Mesothelial cell of epicardium (in vitro differentiated cells): ENCODE data around the gene KLF7. TPM values are rescaled to one million over a fixed set of nuclear protein-coding genes. Genes with fewer than 3 reads are reported as not detected.

Experiments
- DNase-seq, 2 experiments: peaks; one replicate each; pipeline ENCODE4 v3.0.0; 2021; ENCODE audit warnings: low spot score in 2 of 2; ENCODE audit not compliant: unreplicated experiment in 2 of 2
- H3K27ac Mint-ChIP-seq: 2 replicates; pipeline ENCODE4 v1.8.0; 2021; ENCODE audit warnings: mixed read lengths
- H3K27me3 Mint-ChIP-seq: 2 replicates; pipeline ENCODE4 v1.8.0; 2021; ENCODE audit warnings: low read depth, mixed read lengths
- H3K36me3 Mint-ChIP-seq: 2 replicates; pipeline ENCODE4 v1.8.0; 2021; ENCODE audit warnings: mixed read lengths
- H3K4me1 Mint-ChIP-seq: 2 replicates; pipeline ENCODE4 v1.8.0; 2021; ENCODE audit warnings: mixed read lengths
- H3K4me3 Mint-ChIP-seq: 2 replicates; pipeline ENCODE4 v1.8.0; 2021; ENCODE audit warnings: mild to moderate bottlenecking, moderate library complexity, mixed read lengths
- H3K9me3 Mint-ChIP-seq: 2 replicates; pipeline ENCODE4 v1.8.0; 2021; ENCODE audit warnings: mixed read lengths
- total RNA-seq: library from RNA; stranded (reverse); gene quantifications from 3 replicates; pipeline ENCODE4 v1.2.1, GENCODE V29; 2021
- TF ChIP-seq, protein P1 (sequence below): fragments of 200-600 bp; sonication (generic); IDR thresholded peaks from one replicate; pipeline ENCODE4 v1.5.0; 2021; ENCODE audit warnings: antibody characterized with exemption; ENCODE audit not compliant: unreplicated experiment

KLF7 gene
- total RNA-seq, 1 donor from 2014 or later, result 17.8 TPM

DNA sequence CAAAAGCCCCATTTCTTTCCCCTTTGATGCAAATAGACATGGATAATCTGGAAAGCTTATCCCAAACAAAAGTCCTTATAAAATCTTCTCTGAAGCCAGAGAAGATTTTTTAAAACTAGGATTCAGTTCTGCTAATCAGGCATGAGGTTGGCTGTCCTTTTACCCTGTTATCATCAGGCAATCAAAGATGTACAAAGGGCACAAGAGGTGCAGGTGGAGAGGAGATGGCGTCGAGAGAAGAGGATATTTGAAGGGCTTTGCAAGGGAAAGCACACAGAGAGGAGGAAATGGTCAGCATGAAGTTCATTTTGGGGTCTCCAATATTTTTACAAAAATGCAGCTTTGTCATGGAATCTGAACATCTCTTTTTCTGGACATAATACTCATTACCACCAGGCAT is 88.5 kb downstream of the KLF7 start:
- no peak for DNase-seq
- H3K4me1 Mint-ChIP-seq, result peaks cover 14% of the 10 kb centered on the region
- peaks cover 21% of the 10 kb centered on the region for H3K36me3 Mint-ChIP-seq
- TF ChIP-seq, protein P1, sequence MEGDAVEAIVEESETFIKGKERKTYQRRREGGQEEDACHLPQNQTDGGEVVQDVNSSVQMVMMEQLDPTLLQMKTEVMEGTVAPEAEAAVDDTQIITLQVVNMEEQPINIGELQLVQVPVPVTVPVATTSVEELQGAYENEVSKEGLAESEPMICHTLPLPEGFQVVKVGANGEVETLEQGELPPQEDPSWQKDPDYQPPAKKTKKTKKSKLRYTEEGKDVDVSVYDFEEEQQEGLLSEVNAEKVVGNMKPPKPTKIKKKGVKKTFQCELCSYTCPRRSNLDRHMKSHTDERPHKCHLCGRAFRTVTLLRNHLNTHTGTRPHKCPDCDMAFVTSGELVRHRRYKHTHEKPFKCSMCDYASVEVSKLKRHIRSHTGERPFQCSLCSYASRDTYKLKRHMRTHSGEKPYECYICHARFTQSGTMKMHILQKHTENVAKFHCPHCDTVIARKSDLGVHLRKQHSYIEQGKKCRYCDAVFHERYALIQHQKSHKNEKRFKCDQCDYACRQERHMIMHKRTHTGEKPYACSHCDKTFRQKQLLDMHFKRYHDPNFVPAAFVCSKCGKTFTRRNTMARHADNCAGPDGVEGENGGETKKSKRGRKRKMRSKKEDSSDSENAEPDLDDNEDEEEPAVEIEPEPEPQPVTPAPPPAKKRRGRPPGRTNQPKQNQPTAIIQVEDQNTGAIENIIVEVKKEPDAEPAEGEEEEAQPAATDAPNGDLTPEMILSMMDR, result no peak
- no peak overlapping the region for H3K27ac Mint-ChIP-seq
- H3K9me3 Mint-ChIP-seq, result no peaks in the 10 kb centered on the region
- H3K4me3 Mint-ChIP-seq, result no peak overlapping the region
- no peaks in the 10 kb centered on the region for H3K27me3 Mint-ChIP-seq

GRCh38 chr2:207075456-207075855 is 90.3 kb downstream of the KLF7 start:
- peaks cover 14% of the 10 kb centered on the region for H3K4me1 Mint-ChIP-seq
- TF ChIP-seq, protein P1, result no peak
- no peak overlapping the region for H3K27ac Mint-ChIP-seq

DNA sequence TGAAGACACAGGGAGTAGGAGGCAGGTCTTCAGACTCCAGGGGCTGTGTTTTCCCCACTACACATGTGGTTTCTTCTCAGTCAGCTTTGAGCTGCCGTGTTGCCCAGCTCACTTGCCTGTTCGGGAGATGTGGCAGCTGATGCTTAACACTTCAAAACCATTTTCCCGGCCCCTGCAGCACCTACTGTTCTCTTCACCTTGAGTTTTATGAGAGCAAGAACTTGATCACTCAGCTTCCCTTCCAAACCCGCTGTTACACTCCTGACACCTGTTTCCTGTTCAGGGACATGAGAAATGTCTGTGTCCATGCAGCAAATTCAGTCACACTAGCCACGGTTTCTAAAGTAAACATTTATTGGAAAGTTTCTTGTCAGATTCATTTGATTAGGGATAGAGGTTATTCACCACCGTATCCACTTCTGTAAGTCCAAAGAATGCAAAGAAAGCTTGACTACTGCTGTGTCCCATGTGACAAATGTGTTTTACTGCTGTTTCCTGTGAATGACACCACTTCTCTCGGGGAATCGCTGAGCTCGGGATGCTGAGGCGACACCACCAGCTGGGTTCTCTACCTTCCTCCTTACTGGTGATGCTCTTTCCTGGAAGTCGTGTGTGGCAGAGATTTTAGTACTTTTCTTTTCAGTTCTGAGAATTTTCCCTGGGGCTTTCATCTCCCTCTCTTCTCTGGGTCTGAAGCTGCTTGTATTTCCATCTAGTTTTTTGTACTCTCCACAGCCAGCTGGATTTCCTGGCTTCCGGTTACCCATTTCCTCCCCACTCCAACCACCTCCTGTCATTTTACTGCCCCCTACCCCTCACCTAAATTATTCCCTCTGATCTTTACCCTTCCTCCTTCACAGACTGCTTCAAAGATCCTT is 91.7 kb downstream of the KLF7 start:
- TF ChIP-seq, protein P1, result no peak
- Mint-ChIP-seq H3K4me1 (peaks cover 14% of the 10 kb centered on the region), H3K4me3 (no peak overlapping the region), H3K9me3 (no peaks in the 10 kb centered on the region), H3K36me3 (no peaks in the 10 kb centered on the region), H3K27ac (no peak overlapping the region), H3K27me3 (no peaks in the 10 kb centered on the region)
- no peak for DNase-seq

More at GRCh38 chr2:207075456-207075855, 90.3 kb downstream of the KLF7 start:
- Mint-ChIP-seq H3K9me3 (no peaks in the 10 kb centered on the region), H3K4me3 (no peak overlapping the region), H3K36me3 (peaks cover 10% of the 10 kb centered on the region), H3K27me3 (no peaks in the 10 kb centered on the region)
- no peak for DNase-seq

- Mint-ChIP-seq H3K9me3 (no peaks in the 10 kb centered on the region), H3K4me3 (no peak overlapping the region), H3K36me3 (no peaks in the 10 kb centered on the region), H3K4me1 (peaks cover 14% of the 10 kb centered on the region), H3K27ac (no peak overlapping the region), H3K27me3 (no peaks in the 10 kb centered on the region)
- no peak for DNase-seq
- TF ChIP-seq, protein P1, result no peak
These were observed 92.3 kb downstream of the KLF7 start for GRCh38 chr2:207073412-207073800.

DNA sequence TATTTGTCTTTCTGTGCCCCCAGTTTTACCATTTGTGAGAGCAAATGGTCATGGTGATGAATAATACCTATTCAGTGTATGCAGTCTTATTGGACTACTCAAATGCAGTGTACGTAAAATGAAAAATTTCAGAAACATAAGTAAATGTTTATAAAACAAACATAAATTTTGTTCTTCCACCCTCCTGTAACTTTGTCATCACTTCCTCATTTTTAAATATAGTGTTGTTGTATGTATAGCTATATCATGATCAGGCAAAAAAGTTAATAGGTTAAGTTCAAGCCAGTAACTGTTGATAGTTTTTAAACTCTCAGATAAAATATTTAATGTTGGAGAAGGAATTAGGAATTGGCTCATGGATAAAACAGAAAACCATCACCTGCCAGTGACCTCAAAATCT is 93.2 kb downstream of the KLF7 start:
- H3K9me3 Mint-ChIP-seq, result no peaks in the 10 kb centered on the region
- peaks cover 18% of the 10 kb centered on the region for H3K4me1 Mint-ChIP-seq
- no peak for DNase-seq
- H3K36me3 Mint-ChIP-seq, result no peaks in the 10 kb centered on the region
- H3K4me3 Mint-ChIP-seq, result no peak overlapping the region
- no peaks in the 10 kb centered on the region for H3K27me3 Mint-ChIP-seq
- TF ChIP-seq, protein P1, result no peak
- no peak overlapping the region for H3K27ac Mint-ChIP-seq
